GM08714 (cell line): Measurements from ENCODE around the gene SERPINB4.

Source experiments
- H3K4me3 ChIP-seq: fragments of 200-500 bp; sonication (Bioruptor generic); 2 replicates; pipeline ENCODE4 v1.5.1; 2014; ENCODE audit warnings: mild to moderate bottlenecking, low read length, inconsistent platforms
- ZNF274 ChIP-seq: IDR thresholded peaks from 2 replicates; pipeline ENCODE4 v1.6.1; 2012; ENCODE audit warnings: mild to moderate bottlenecking, low read depth, low read length

SERPINB4 gene

DNA sequence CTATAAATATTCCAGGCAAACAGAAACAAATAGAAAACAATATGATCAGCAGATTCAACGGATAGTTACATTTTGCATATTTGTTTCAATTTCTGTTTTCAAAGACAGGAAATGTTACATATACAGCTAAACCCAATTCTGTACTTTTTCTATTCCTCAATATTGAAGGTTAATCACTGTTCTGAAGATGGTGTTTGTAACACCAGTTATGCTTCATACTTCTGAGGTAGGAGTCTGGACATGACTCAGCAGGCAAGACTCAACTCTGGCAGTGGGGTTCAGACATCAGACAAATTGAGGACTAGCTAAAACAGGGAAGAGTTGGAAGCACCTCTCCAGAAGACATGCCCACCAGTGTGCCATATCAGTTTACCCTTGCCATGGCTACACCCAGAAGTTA is 40.3 kb downstream of the SERPINB4 start:
- no peak overlapping the region for H3K4me3 ChIP-seq
- TF ChIP-seq ZNF274, result no peak

DNA sequence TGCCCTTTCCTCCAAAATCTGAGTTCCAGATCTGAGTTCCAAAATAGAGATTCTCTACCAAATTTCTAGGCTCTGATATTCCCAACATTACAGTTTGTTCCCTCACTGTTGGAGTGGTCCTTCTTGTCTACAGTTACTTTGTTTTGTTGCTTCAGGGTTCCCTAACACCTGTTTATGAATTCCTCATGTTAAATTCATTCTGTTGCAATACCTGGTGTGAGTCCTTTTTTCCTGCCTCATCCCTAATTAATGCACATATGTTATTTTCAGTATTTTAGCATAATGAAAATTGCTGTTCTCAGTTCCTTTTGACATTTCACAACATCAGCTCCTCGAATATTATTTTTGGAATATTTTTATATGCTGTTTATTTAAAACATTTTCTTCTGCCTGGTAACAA is 40.7 kb downstream of the SERPINB4 start:
- no peak for TF ChIP-seq ZNF274
- no peak overlapping the region for H3K4me3 ChIP-seq

DNA sequence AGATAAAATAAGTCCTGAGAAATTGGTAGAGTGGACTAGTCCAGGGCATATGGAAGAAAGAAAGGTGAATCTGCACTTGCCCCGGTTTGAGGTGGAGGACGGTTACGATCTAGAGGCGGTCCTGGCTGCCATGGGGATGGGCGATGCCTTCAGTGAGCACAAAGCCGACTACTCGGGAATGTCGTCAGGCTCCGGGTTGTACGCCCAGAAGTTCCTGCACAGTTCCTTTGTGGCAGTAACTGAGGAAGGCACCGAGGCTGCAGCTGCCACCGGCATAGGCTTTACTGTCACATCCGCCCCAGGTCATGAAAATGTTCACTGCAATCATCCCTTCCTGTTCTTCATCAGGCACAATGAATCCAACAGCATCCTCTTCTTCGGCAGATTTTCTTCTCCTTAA is 47.1 kb downstream of the SERPINB4 start:
- TF ChIP-seq ZNF274, result no peak

DNA sequence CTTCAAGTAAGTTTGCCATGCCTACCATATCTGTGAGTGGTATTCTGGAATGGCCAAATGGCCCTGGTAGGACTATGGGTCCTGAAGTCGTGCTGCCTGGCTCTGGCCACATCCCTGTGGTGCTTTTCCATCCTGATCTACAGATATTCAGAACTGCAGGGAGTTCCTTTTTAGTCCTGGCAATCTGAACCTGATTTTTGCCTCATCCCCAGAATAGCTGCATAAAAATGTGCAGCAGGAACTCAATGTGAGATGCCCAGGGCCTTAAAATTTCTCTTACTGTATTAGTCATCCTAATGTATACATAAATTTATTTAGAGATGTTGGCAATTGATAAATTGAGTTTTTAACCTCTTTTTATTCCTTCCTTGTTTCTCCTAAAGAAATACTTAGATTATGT is 51.6 kb downstream of the SERPINB4 start:
- no peak for TF ChIP-seq ZNF274
- no peak overlapping the region for H3K4me3 ChIP-seq

More for the DNA sequence above, 47.1 kb downstream of the SERPINB4 start:
- no peak overlapping the region for H3K4me3 ChIP-seq

DNA sequence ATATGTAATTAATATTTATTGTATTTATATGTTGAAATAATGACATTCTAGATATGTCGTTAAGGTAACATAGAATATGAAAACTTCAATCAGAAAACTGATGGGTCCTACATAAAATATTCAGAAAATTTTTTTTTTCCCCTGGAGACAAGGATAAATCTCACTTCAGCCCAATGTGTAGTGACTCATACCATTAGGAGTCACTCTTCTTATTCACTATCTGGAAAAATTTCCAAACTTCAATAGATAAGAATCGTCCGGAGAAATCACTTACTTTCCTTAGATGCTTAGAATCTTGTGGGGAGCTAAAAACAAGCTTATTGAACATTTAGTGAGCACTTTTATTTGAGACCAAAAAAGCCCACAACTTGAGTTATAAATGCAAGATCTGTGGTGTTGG is 52.3 kb downstream of the SERPINB4 start:
- no peak overlapping the region for H3K4me3 ChIP-seq
- no peak for TF ChIP-seq ZNF274

DNA sequence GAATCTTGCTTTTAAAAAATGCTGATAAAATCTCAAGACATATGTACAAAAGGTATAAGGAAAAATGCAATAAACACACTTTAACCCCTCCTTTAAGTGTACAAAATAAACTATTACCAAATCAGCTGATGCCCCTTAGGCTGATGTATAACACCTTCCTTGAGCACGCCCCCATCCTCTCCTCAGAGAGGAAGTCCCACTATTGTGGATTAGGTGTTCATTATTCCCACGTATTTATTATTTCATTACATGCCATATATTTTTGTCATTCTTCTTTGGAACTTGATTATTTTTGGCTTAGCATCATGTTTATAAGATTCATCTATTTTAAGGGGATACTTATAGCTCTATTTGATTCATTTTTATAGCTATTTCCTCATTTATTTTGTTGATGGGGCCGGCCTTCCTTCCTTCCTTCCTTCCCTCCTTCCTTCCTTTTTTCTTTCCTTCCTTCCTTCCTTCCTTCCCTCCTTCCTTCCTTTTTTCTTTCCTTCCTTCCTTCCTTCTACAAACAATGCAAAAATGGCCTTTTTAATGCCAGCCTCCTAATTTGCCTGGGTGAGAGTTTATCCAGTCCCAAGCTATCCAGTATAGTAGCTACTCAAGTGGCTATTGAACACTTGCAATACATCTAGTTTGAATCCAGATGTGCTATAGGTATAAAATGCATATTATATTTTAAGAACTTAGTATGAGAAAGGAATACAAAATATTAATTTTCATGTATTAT is 52.9 kb downstream of the SERPINB4 start:
- TF ChIP-seq ZNF274, result no peak
- no peak overlapping the region for H3K4me3 ChIP-seq

DNA sequence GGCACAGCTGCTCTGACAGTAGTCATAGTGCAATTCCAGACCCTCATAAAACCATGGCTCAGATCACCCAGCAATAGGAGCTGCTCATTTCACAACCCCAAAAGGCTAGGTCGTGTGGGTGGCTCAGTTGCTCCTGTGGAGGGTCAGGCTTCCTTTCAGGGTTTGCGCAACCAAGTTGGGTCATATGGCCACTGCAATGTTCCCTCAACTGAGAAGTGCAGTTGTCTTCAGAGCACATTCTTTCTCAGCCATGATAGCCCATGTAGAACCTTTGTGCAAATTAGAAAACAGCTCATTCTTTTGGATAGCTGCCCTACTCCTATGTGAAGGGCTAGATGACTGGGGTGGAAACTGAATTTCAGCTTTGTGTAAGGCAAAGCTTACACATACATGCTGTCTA is 53.7 kb downstream of the SERPINB4 start:
- H3K4me3 ChIP-seq, result no peak overlapping the region
- no peak for TF ChIP-seq ZNF274

DNA sequence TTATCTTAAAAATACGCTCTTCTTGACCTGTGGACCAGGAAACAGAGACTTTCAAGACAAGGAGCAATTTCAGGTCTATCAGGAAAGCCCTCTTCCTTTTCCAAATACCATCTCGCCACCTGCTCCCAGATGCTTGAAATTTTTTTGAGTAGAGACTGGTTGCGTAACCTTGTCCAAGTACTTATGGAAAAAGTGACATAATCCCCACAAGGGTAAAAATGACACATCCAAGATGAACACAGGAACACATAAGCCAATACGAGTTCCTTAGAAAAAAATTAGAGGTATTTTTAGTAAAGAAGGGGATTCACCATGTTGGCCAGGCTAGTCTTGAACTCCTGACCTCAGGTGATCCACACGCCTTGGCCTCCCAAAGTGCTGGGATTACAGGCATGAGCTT is 55.1 kb downstream of the SERPINB4 start:
- H3K4me3 ChIP-seq, result no peak overlapping the region
- no peak for TF ChIP-seq ZNF274
